EH (cell line): ENCODE data around the gene PROK2.
A peak's percentile ranks its signal among the peaks of the same experiment; 100 is the strongest.

Experiments
- DNase-seq: peaks from one replicate; pipeline ENCODE4 v3.0.0-alpha.2; 2015; ENCODE audit warnings: low read depth

The PROK2 gene

GRCh38 chr3:71734881-71735280 lies 50.1 kb downstream of the PROK2 start:
- no peak for DNase-seq

- no peak for DNase-seq
Measured at GRCh38 chr3:71733319-71733718, 51.6 kb downstream of the PROK2 start.

- DNase-seq: no peak
Measured at GRCh38 chr3:71732637-71733036, 52.3 kb downstream of the PROK2 start.

- peak; percentile 13 for DNase-seq
Measured at GRCh38 chr3:71728632-71729342, 56.2 kb downstream of the PROK2 start.

- no peak for DNase-seq
Measured at GRCh38 chr3:71726146-71726545, 58.8 kb downstream of the PROK2 start.

GRCh38 chr3:71725271-71725991 lies 59.5 kb downstream of the PROK2 start, which contains the start of gene EIF4E3:
EIF4E3 (minus strand) TSS chr3:71725402; CDS start chr3:71725367, 35 bp downstream.
- DNase-seq: peak; percentile 37

- peak; percentile 26 for DNase-seq
Measured at GRCh38 chr3:71724584-71725270, 60.2 kb downstream of the PROK2 start.

GRCh38 chr3:71724171-71724453 lies 60.8 kb downstream of the PROK2 start:
- DNase-seq: no peak

- no peak for DNase-seq
Measured at GRCh38 chr3:71723452-71724170, 61.3 kb downstream of the PROK2 start.

GRCh38 chr3:71722693-71723092 lies 62.3 kb downstream of the PROK2 start:
- DNase-seq: no peak
